Left cardiac atrium (tissue), 4 donors: ENCODE results near the gene OPRL1. TPM values are rescaled to one million over a fixed set of nuclear protein-coding genes. Genes with fewer than 3 reads are reported as not detected.

ENCODE experiments used
- ATAC-seq, 2 donors: fragments of 200-7000 bp; cut with Tn5 transposase; one replicate each; pipeline ENCODE4 v1.9.1; 2020; ENCODE audit warnings: mild to moderate bottlenecking in 2 of 2, moderate library complexity in 2 of 2
- DNase-seq: peaks from one replicate; pipeline ENCODE4 v3.0.0-alpha.2; 2020
- intact Hi-C, 2 donors: fragments of 100-400 bp; cut with DNase I; formaldehyde crosslinking; loops; one replicate each; pipeline versions ENCODE4 v1.14.1 to v1.15.1; 2022 to 2023
- long read RNA-seq: library from polyadenylated mRNA; unstranded; transcript quantifications from one replicate; pipeline ENCODE4 v2.0.0, GENCODE V29; 2021
- total RNA-seq, 2 donors: library from RNA; stranded (reverse); fragmentation: NEBNext Ultra II Directional; extraction: Animal tissue kit (Norgen Biotek cat#: 25700); gene quantifications; one replicate each; pipeline ENCODE4 v1.2.1, GENCODE V29; 2021
- donor health status: DM: no; HTN: yes; CAD: no.
- donor health status: DM: no; HTN: yes; CAD: no; lungs with severe emphysema.
- donor health status: DM: yes; HTN: yes; CAD: no.
- donor health status: Dilated cardiomyopathy.

OPRL1 gene
- under 1 TPM; 0.71 to 0.97 TPM for total RNA-seq
- long read RNA-seq, partial matches to known transcripts, result 0 of 1 reads
- long read RNA-seq, other reads (novel, unspliced or antisense), result 1 of 1 reads

GRCh38 chr20:64080013-64080812, at the start of gene OPRL1:
Gene OPRL1, plus strand, starts transcription at chr20:64080082. Its CDS starts 12,639 bp downstream, at chr20:64092721.
- intact Hi-C loops, result no loop called here
- no peak for ATAC-seq
- DNase-seq, result no peak

GRCh38 chr20:64030371-64031134, 49.3 kb upstream of the OPRL1 start:
- intact Hi-C loops, result no loop called here
- no peak for ATAC-seq
- no peak for DNase-seq

GRCh38 chr20:64031822-64032314, 48.0 kb upstream of the OPRL1 start:
- no peak for ATAC-seq
- intact Hi-C loops, result no loop called here
- DNase-seq, result no peak

GRCh38 chr20:64032706-64033624, 46.9 kb upstream of the OPRL1 start:
- DNase-seq (no peak), ATAC-seq (no peak)
- intact Hi-C loops, result no loop called here

GRCh38 chr20:64033981-64034493, 45.8 kb upstream of the OPRL1 start:
- DNase-seq (no peak), ATAC-seq (peak in 1 of 2 donors; percentile 34)
- intact Hi-C loops, result no loop called here

GRCh38 chr20:64035066-64035932, 44.6 kb upstream of the OPRL1 start:
- DNase-seq (no peak), ATAC-seq (no peak)
- intact Hi-C loops, result no loop called here

- DNase-seq (no peak), ATAC-seq (no peak)
- intact Hi-C loops, result no loop called here
Measured at GRCh38 chr20:64035933-64036345, 43.9 kb upstream of the OPRL1 start, which contains the start of gene C20orf204. Gene C20orf204, plus strand, starts transcription at chr20:64036182. Its CDS starts 142 bp downstream, at chr20:64036324.

GRCh38 chr20:64036346-64037198, 43.3 kb upstream of the OPRL1 start:
- ATAC-seq, result no peak
- DNase-seq, result no peak
- intact Hi-C loops, result no loop called here

GRCh38 chr20:64037199-64037497, 42.7 kb upstream of the OPRL1 start:
- intact Hi-C loops, result no loop called here
- DNase-seq (no peak), ATAC-seq (no peak)

- no peak for DNase-seq
- no peak for ATAC-seq
- intact Hi-C loops, result no loop called here
Measured at GRCh38 chr20:64037498-64038213, 42.2 kb upstream of the OPRL1 start.

- no peak for DNase-seq
- intact Hi-C loops, result no loop called here
- peak in 1 of 2 donors; percentile 9 for ATAC-seq
Measured at GRCh38 chr20:64038224-64038564, 41.7 kb upstream of the OPRL1 start.

- ATAC-seq, result peak; percentile 85 to 86
- intact Hi-C loops, result no loop called here
Measured at GRCh38 chr20:64038565-64039292, 41.2 kb upstream of the OPRL1 start.

GRCh38 chr20:64039293-64040160, 40.4 kb upstream of the OPRL1 start:
- DNase-seq (no peak), ATAC-seq (peak in 1 of 2 donors; percentile 47)
- intact Hi-C loops, result loop anchor here in 1 of 2 donors (2.0 kb wide), 1 partner anchor 81 kb away; no protein-coding TSS in a partner anchor

More at GRCh38 chr20:64038565-64039292, 41.2 kb upstream of the OPRL1 start:
- peak; percentile 89 for DNase-seq

- DNase-seq (no peak), ATAC-seq (no peak)
- intact Hi-C loops, result loop anchor here in 1 of 2 donors (2.0 kb wide), 1 partner anchor 80 kb away; no protein-coding TSS in a partner anchor
Measured at GRCh38 chr20:64040231-64041039, 39.4 kb upstream of the OPRL1 start.
